BJ (cell line): Measurements from ENCODE around the gene LTBP4. TPM values are rescaled to one million over a fixed set of nuclear protein-coding genes. Genes with fewer than 3 reads are reported as not detected.
"Not testable (repeated sequence)": the region's sequence is repeated elsewhere in the genome, so short reads cannot be mapped to it uniquely, and the experiment has no call there.

ENCODE experiments used
- CTCF ChIA-PET: fragments of 350-600 bp; formaldehyde crosslinking; extraction: SDS; loops from one replicate; lab custom pipeline; 2021; ENCODE audit warnings: antibody characterized with exemption, inconsistent platforms; lab: Yijun Ruan, JAX
- POLR2A ChIA-PET: fragments of 300-600 bp; sonication (Branson Sonifier 250); formaldehyde crosslinking; extraction: SDS; loops from one replicate; lab custom pipeline; 2021; ENCODE audit warnings: antibody characterized with exemption; lab: Charles Lee
- DNase-seq: peaks from one replicate; pipeline ENCODE4 v3.0.0-alpha.2; 2011; ENCODE audit warnings: low read depth
- H3K27me3 ChIP-seq: 2 replicates; pipeline ENCODE4 v1.6.0; 2011; ENCODE audit warnings: low read length; ENCODE audit not compliant: control insufficient read depth, insufficient read depth
- H3K36me3 ChIP-seq: 2 replicates; pipeline ENCODE4 v1.5.1; 2011; ENCODE audit warnings: low read length; ENCODE audit not compliant: control insufficient read depth, insufficient read depth
- H3K4me3 ChIP-seq: 2 replicates; pipeline ENCODE4 v1.5.1; 2011; ENCODE audit warnings: low read depth, mild to moderate bottlenecking, control low read depth, low read length
- CTCF ChIP-seq: IDR thresholded peaks from 2 replicates; pipeline ENCODE4 v1.5.1; 2011; ENCODE audit warnings: low read depth, mild to moderate bottlenecking, control low read depth, inconsistent platforms, low read length, moderate library complexity; ENCODE audit not compliant: insufficient read depth
- polyA plus RNA-seq: library from polyadenylated mRNA; depleted of rRNA; stranded (reverse); fragments of >200 nt; gene quantifications from 2 replicates; pipeline ENCODE4 v1.2.3, GENCODE V29; 2011

The LTBP4 gene
- polyA plus RNA-seq, 1 experiment: 14.5 TPM

- TF ChIP-seq CTCF: no peak
- POLR2A ChIA-PET: no interaction called here
- DNase-seq: no peak
- H3K4me3 ChIP-seq: no peak overlapping the region
- no peaks in the 10 kb centered on the region for H3K27me3 ChIP-seq
- H3K36me3 ChIP-seq: peaks cover 18% of the 10 kb centered on the region
- CTCF ChIA-PET: interaction anchor here (1.3 to 9.1 kb wide), 2 partner anchors 9 to 13 kb away, joined by 4 to 116 read pairs; no protein-coding TSS in a partner anchor
These were observed 20.1 kb downstream of the LTBP4 start for GRCh38 chr19:40621283-40621682.

- POLR2A ChIA-PET: no interaction called here
- no peak overlapping the region for H3K4me3 ChIP-seq
- DNase-seq: no peak
- H3K36me3 ChIP-seq: peaks cover 18% of the 10 kb centered on the region
- TF ChIP-seq CTCF: no peak
- CTCF ChIA-PET: interaction anchor here (0.7 to 9.1 kb wide), 3 partner anchors 12 to 18 kb away, joined by 3 to 116 read pairs (median 4); no protein-coding TSS in a partner anchor
- H3K27me3 ChIP-seq: no peaks in the 10 kb centered on the region
These were observed 21.0 kb downstream of the LTBP4 start for GRCh38 chr19:40621966-40622772.

GRCh38 chr19:40622773-40623075 lies 21.6 kb downstream of the LTBP4 start:
- H3K36me3 ChIP-seq: peaks cover 18% of the 10 kb centered on the region
- ChIA-PET POLR2A (no interaction called here), CTCF (interaction anchor here (1.1 to 9.1 kb wide), 3 partner anchors 12 to 19 kb away, joined by 3 to 116 read pairs (median 4); no protein-coding TSS in a partner anchor)
- no peak overlapping the region for H3K4me3 ChIP-seq
- DNase-seq: no peak
- TF ChIP-seq CTCF: no peak
- H3K27me3 ChIP-seq: no peaks in the 10 kb centered on the region

GRCh38 chr19:40623403-40624251 lies 22.5 kb downstream of the LTBP4 start:
- DNase-seq: no peak

GRCh38 chr19:40624369-40625153 lies 23.4 kb downstream of the LTBP4 start:
- H3K36me3 ChIP-seq: peaks cover 16% of the 10 kb centered on the region
- CTCF ChIA-PET: interaction anchor here (9.1 kb wide), 1 partner anchor 10 kb away, joined by 116 read pairs; no protein-coding TSS in a partner anchor
- DNase-seq, POLR2A ChIA-PET, H3K4me3 ChIP-seq, H3K27me3 ChIP-seq: not testable (repeated sequence)

More at GRCh38 chr19:40623403-40624251, 22.5 kb downstream of the LTBP4 start:
- no peak overlapping the region for H3K4me3 ChIP-seq
- POLR2A ChIA-PET: no interaction called here
- peaks cover 18% of the 10 kb centered on the region for H3K36me3 ChIP-seq
- H3K27me3 ChIP-seq: no peaks in the 10 kb centered on the region
- CTCF ChIA-PET: interaction anchor here (1.0 to 9.1 kb wide), 4 partner anchors 11 to 39 kb away, joined by 3 to 116 read pairs (median 4); no protein-coding TSS in a partner anchor
- no peak for TF ChIP-seq CTCF
